Heart left ventricle (tissue), 13 donors: ENCODE results near the gene EPHB1.

ENCODE experiments used
- CTCF ChIP-seq, 12 donors: fragments of 200-600 bp; sonication (generic) in 4 of 12; IDR thresholded peaks; one replicate each; pipeline versions ENCODE4 v1.5.0 to v1.8.0; 2018 to 2022; ENCODE audit warnings: antibody characterized with exemption in 12 of 12, mild to moderate bottlenecking in 5 of 12
- POLR2A ChIP-seq, 2 donors: fragments of 450-650 bp; IDR thresholded peaks; one replicate each; pipeline ENCODE4 v1.6.1; 2017; ENCODE audit warnings: antibody characterized with exemption in 2 of 2, mild to moderate bottlenecking in 2 of 2, moderate library complexity in 2 of 2
- donor health status: ischemic (EF 13 %, LVEDD 7.1; RV severe dilation, severe dysfunction).
- donor health status: DM: no; HTN: yes; CAD: no.
- donor health status: DM: no; HTN: no; CAD: no.
- donor health status: ischemic (EF 25% LVEDD 6.9; RV normal size, moderate dysfunction).
- donor health status: ischemic (EF 25% LVEDD 5.7; RV mildly dilated, moderate dysfunction).
- donor health status: ischemic (EF 35%, LVEDD 5.7; RV mildly dilated, moderate dysfunction).
- donor health status: nonischemic (EF 11% LVEDD 7.7; RV severe dilation, severe dysfunction).
- donor health status: DM: yes; HTN: yes; CAD: no.
- donor health status: PGD.
- donor health status: ischemic (EF 29% LVEDD 5.4; RV normal size, mild dysfunction).
- donor health status: nonischemic (EF 23%, LVEDD 6.1; RV moderate dilation, normal function).

- no peak for TF ChIP-seq CTCF (IDR thresholded peaks at IDR 0.05)
- no peak for TF ChIP-seq POLR2A (IDR thresholded peaks at IDR 0.05)
Observed at GRCh38 chr3:134998158-134998557, 203.1 kb downstream of the EPHB1 start.
